LNCaP clone FGC (cell line): ENCODE results near the gene REXO4.

Experiments
- DNase-seq: peaks from one replicate; pipeline ENCODE4 v3.0.0-alpha.2; 2011; ENCODE audit warnings: low read depth
- H3K4me3 ChIP-seq: 2 replicates; pipeline ENCODE4 v1.5.1; 2011; ENCODE audit warnings: mild to moderate bottlenecking, low read depth, low read length, control low read depth
- CTCF ChIP-seq: IDR thresholded peaks from 2 replicates; pipeline ENCODE4 v1.5.1; 2012; ENCODE audit warnings: mild to moderate bottlenecking; ENCODE audit not compliant: control insufficient read depth, insufficient read depth; ENCODE audit errors: extremely low read depth

REXO4 gene

GRCh38 chr9:133375724-133376654, 41.8 kb downstream of the REXO4 start, which contains the start of the genes STKLD1 and SURF4:
Gene STKLD1, plus strand, starts transcription at chr9:133376366. Its CDS starts 108 bp downstream, at chr9:133376474.
Gene SURF4, minus strand, starts transcription at chr9:133376060. Its CDS starts 91 bp downstream, at chr9:133375969.
- DNase-seq = peak; percentile 86
- peak within 1 kb of the TSS; percentile 83 for H3K4me3 ChIP-seq
- no peak for TF ChIP-seq CTCF

- no peak for DNase-seq
- TF ChIP-seq CTCF = peak; percentile 20; the same call in 1 of the 2 replicates
- peak overlapping the region; percentile 83 for H3K4me3 ChIP-seq
These were observed 42.6 kb downstream of the REXO4 start for GRCh38 chr9:133375116-133375723.

- no peak for DNase-seq
These were observed 43.1 kb downstream of the REXO4 start for GRCh38 chr9:133374612-133375115.

DNA sequence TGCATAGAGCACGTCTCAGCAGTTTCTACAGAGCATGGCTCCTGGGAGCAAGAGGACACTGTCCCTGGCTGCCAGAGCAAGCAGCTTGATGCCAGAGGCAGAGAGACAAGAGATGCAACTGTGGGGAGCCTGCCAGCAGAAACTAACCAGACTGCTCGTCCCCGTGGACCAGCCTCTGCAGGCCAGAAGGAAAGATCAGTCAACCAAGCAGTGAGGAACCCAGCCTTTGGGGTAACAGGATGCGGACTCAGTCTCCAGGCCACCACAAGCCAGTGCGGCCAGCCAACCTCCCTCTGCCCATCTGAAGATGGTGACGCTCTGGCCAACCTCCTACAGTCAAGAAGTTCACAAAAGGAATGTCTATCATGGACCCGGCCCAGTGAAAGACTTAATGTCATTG, 45.7 kb downstream of the REXO4 start:
- no peak for DNase-seq
- no peak for TF ChIP-seq CTCF
- H3K4me3 ChIP-seq = no peak overlapping the region

More at GRCh38 chr9:133374612-133375115, 43.1 kb downstream of the REXO4 start:
- TF ChIP-seq CTCF = no peak
- H3K4me3 ChIP-seq = peak overlapping the region; percentile 83

- H3K4me3 ChIP-seq = no peak overlapping the region
- TF ChIP-seq CTCF = no peak
- DNase-seq = no peak
These were observed 46.5 kb downstream of the REXO4 start for GRCh38 chr9:133371261-133371711.

DNA sequence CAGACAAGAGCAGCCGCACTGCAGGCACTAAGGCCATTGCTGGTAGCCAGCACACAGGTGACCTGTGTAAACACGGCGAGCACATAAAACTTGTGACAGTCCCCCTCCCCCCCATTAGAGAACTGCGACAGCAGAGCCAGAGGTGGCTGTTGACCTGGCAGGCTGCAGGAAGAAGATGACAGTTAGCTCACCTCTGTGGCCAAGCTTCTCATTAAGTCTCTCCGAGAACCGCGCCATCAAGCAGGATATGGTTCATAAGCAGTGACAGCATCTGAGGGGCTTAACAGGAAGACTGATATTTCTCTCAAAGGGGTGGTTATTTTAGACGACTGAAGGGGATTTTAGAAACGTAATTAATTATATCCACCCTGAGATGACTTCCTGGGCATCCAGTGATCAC, 47.1 kb downstream of the REXO4 start:
- DNase-seq = peak; percentile 33
- no peak overlapping the region for H3K4me3 ChIP-seq
- TF ChIP-seq CTCF = no peak
